ENCODE data around the gene FOSB. TPM values are rescaled to one million over a fixed set of nuclear protein-coding genes. Genes with fewer than 3 reads are reported as not detected.

The FOSB gene
- total and polyA plus RNA-seq, 5 donors: 1.6 to 57.8 (median 8.4) TPM

GRCh38 chr19:45488708-45489107, 20.9 kb downstream of the FOSB start:
- no peaks in the 10 kb centered on the region for H3K4me1 ChIP-seq (ENCODE audit: control insufficient read depth, insufficient read depth, low read length)
- no peaks in the 10 kb centered on the region for H3K27me3 ChIP-seq (ENCODE audit: control insufficient read depth, insufficient read depth)
- no peak overlapping the region for H3K4me3 ChIP-seq (ENCODE audit: low read length)
- WGBS: 91% methylated on average over 15 of the region's 15 CpGs
- DNase-seq: peak in 1 of 3 donors; percentile 60
- H3K9me3 ChIP-seq (ENCODE audit: control insufficient read depth, low read length): no peaks in the 10 kb centered on the region
- no peak for ATAC-seq
- intact Hi-C loops (cut with DNase I): no loop called here
- H3K27ac ChIP-seq (ENCODE audit: low read length): no peak overlapping the region

GRCh38 chr19:45489216-45489855, 21.5 kb downstream of the FOSB start:
- ATAC-seq (no peak), DNase-seq (peak in 1 of 3 donors; percentile 23)
- H3K9me3 ChIP-seq (ENCODE audit: control insufficient read depth, low read length): no peaks in the 10 kb centered on the region
- WGBS: 91% methylated on average over 20 of the region's 20 CpGs
- no peak overlapping the region for H3K4me3 ChIP-seq (ENCODE audit: low read length)
- intact Hi-C loops (cut with DNase I): no loop called here
- no peaks in the 10 kb centered on the region for H3K27me3 ChIP-seq (ENCODE audit: control insufficient read depth, insufficient read depth)
- H3K4me1 ChIP-seq (ENCODE audit: control insufficient read depth, insufficient read depth, low read length): no peaks in the 10 kb centered on the region
- H3K27ac ChIP-seq (ENCODE audit: low read length): no peak overlapping the region

GRCh38 chr19:45492137-45492626, 24.4 kb downstream of the FOSB start:
- intact Hi-C loops (cut with DNase I): no loop called here
- Histone ChIP-seq H3K27ac (ENCODE audit: low read length) (no peak overlapping the region), H3K4me3 (ENCODE audit: low read length) (peak overlapping the region; percentile 82)

GRCh38 chr19:45492627-45493470, 25.1 kb downstream of the FOSB start:
- intact Hi-C loops (cut with DNase I): no loop called here
- Histone ChIP-seq H3K27ac (ENCODE audit: low read length) (peak overlapping the region; percentile 7), H3K4me3 (ENCODE audit: low read length) (peak overlapping the region; percentile 82), H3K4me1 (ENCODE audit: control insufficient read depth, insufficient read depth, low read length) (peaks cover 2% of the 10 kb centered on the region), H3K9me3 (ENCODE audit: control insufficient read depth, low read length) (no peaks in the 10 kb centered on the region), H3K27me3 (ENCODE audit: control insufficient read depth, insufficient read depth) (no peaks in the 10 kb centered on the region)
- DNase-seq (peak; percentile 69 to 88 (median 88)), ATAC-seq (peak; percentile 56 to 65)
- 2% methylated on average over 32 of the region's 32 CpGs for WGBS

More at GRCh38 chr19:45492137-45492626, 24.4 kb downstream of the FOSB start:
- 96% methylated on average over 5 of the region's 5 CpGs for WGBS
- H3K27me3 ChIP-seq (ENCODE audit: control insufficient read depth, insufficient read depth): no peaks in the 10 kb centered on the region
- peak in 1 of 3 donors; percentile 9 for DNase-seq
- ATAC-seq: no peak
- no peaks in the 10 kb centered on the region for H3K9me3 ChIP-seq (ENCODE audit: control insufficient read depth, low read length)
- peaks cover 1% of the 10 kb centered on the region for H3K4me1 ChIP-seq (ENCODE audit: control insufficient read depth, insufficient read depth, low read length)

GRCh38 chr19:45494261-45494916, 26.6 kb downstream of the FOSB start:
- Histone ChIP-seq H3K27me3 (ENCODE audit: control insufficient read depth, insufficient read depth) (no peaks in the 10 kb centered on the region), H3K9me3 (ENCODE audit: control insufficient read depth, low read length) (no peaks in the 10 kb centered on the region), H3K27ac (ENCODE audit: low read length) (no peak overlapping the region), H3K4me3 (ENCODE audit: low read length) (no peak overlapping the region), H3K4me1 (ENCODE audit: control insufficient read depth, insufficient read depth, low read length) (peaks cover 6% of the 10 kb centered on the region)
- ATAC-seq (no peak), DNase-seq (peak in 1 of 3 donors; percentile 57)
- intact Hi-C loops (cut with DNase I): no loop called here
- 95% methylated on average over 39 of the region's 39 CpGs for WGBS

GRCh38 chr19:45495178-45495577, 27.4 kb downstream of the FOSB start:
- no peak overlapping the region for H3K27ac ChIP-seq (ENCODE audit: low read length)
- H3K27me3 ChIP-seq (ENCODE audit: control insufficient read depth, insufficient read depth): no peaks in the 10 kb centered on the region
- peaks cover 6% of the 10 kb centered on the region for H3K4me1 ChIP-seq (ENCODE audit: control insufficient read depth, insufficient read depth, low read length)
- intact Hi-C loops (cut with DNase I): no loop called here
- DNase-seq: no peak
- ATAC-seq: no peak
- WGBS: 87% methylated on average over 5 of the region's 5 CpGs
- no peak overlapping the region for H3K4me3 ChIP-seq (ENCODE audit: low read length)
- no peaks in the 10 kb centered on the region for H3K9me3 ChIP-seq (ENCODE audit: control insufficient read depth, low read length)

- H3K27me3 ChIP-seq (ENCODE audit: control insufficient read depth, insufficient read depth): no peaks in the 10 kb centered on the region
- no peak overlapping the region for H3K27ac ChIP-seq (ENCODE audit: low read length)
- peak; percentile 13 to 31 for ATAC-seq
- DNase-seq: peak; percentile 65 to 83 (median 82)
- peak overlapping the region; percentile 68 for H3K4me3 ChIP-seq (ENCODE audit: low read length)
- no peaks in the 10 kb centered on the region for H3K9me3 ChIP-seq (ENCODE audit: control insufficient read depth, low read length)
- 2% methylated on average over 54 of the region's 54 CpGs for WGBS
- intact Hi-C loops (cut with DNase I): no loop called here
- peaks cover 6% of the 10 kb centered on the region for H3K4me1 ChIP-seq (ENCODE audit: control insufficient read depth, insufficient read depth, low read length)
These were observed 28.7 kb downstream of the FOSB start for GRCh38 chr19:45496349-45496953.

- Histone ChIP-seq H3K27me3 (ENCODE audit: control insufficient read depth, insufficient read depth) (no peaks in the 10 kb centered on the region), H3K27ac (ENCODE audit: low read length) (no peak overlapping the region), H3K9me3 (ENCODE audit: control insufficient read depth, low read length) (no peaks in the 10 kb centered on the region), H3K4me1 (ENCODE audit: control insufficient read depth, insufficient read depth, low read length) (peaks cover 6% of the 10 kb centered on the region), H3K4me3 (ENCODE audit: low read length) (no peak overlapping the region)
- ATAC-seq: no peak
- peak in 1 of 3 donors; percentile 51 for DNase-seq
- intact Hi-C loops (cut with DNase I): no loop called here
- WGBS: 26% methylated on average over 16 of the region's 16 CpGs
These were observed 30.0 kb downstream of the FOSB start for GRCh38 chr19:45497791-45498190.

- no peak within 1 kb of the TSS for H3K27ac ChIP-seq (ENCODE audit: low read length)
- H3K4me3 ChIP-seq (ENCODE audit: low read length): peak within 1 kb of the TSS; percentile 68
- peak in 2 of 3 donors; percentile 71 to 73 for DNase-seq
These were observed 30.8 kb downstream of the FOSB start, which contains the start of gene PPM1N for GRCh38 chr19:45498411-45499195. Gene PPM1N (plus strand): TSS chr19:45498443. CDS start chr19:45498473, 30 bp downstream.

More at GRCh38 chr19:45498411-45499195, 30.8 kb downstream of the FOSB start, which contains the start of gene PPM1N:
- H3K4me1 ChIP-seq (ENCODE audit: control insufficient read depth, insufficient read depth, low read length): peaks cover 6% of the 10 kb centered on the region
- H3K27me3 ChIP-seq (ENCODE audit: control insufficient read depth, insufficient read depth): no peaks in the 10 kb centered on the region
- ATAC-seq: peak in 1 of 2 donors; percentile 7
- intact Hi-C loops (cut with DNase I): no loop called here
- no peaks in the 10 kb centered on the region for H3K9me3 ChIP-seq (ENCODE audit: control insufficient read depth, low read length)
- 1% methylated on average over 89 of the region's 89 CpGs for WGBS

All from right cardiac atrium (tissue), 5 donors.